NCI-H2107 treated with DMSO at 0.1 percent for 48 hours (cell line): ENCODE data around the gene ZBTB47.

Source experiments
- DNase-seq: peaks from one replicate; lab custom pipeline; 2025; ENCODE audit not compliant: unreplicated experiment; lab: John Stamatoyannopoulos, UW

The ZBTB47 gene

DNA sequence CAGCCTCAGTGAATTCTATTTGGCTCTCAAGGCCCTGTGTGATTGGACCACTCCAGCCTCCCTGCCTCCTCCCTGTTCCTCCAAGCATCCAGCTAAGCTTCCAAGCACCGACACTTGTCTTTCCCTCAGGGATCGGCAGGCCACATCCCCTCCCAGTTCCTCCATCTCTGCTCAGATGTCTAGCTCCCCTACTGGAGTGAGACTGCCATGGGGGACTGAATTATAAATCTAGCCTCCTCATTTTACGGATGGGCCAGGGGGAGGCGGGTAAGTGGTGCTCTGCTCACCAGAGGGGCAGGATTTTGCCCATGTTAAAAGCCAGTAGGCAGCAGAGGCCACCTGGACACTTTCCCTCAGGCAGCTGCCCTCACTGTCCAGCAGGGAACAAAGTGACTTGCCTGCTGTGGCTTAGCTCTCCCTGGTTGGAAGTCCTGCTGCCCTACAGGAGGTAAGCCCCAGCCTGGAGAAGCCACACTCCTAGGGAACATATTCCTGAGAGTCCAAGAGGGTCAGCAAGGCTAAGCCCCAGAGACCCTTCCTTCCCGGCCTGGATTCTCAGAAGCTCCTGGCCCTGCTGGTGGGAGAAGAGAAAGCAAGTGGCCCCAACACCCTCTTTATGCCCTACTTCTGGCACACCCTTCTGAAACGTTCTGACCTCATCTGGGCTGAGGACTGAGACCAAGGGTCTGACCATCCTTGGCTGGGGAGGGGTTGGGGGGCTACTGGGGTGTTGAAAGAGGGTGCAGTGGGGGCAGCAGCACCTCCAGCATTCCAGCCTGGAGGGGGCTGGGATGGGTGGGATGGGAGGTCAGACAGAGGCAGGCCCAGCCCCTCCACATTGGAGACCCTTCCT lies 58.2 kb downstream of the ZBTB47 start:
- DNase-seq = no peak

DNA sequence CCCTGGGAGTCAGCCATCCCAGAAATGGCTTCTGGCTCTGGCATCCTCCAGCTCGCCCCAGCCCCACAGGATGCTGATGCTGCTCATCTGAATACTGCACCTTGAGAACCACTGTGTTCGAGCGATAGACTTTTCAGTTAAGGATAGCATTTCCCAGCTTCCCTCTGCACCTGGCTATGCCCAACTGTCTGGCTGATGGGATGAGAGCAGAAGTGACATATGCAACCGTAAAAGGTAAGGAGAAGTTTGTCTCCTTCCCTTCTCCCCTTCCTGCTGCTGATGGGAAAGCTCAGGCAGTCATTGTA lies 58.8 kb downstream of the ZBTB47 start:
- DNase-seq = no peak

DNA sequence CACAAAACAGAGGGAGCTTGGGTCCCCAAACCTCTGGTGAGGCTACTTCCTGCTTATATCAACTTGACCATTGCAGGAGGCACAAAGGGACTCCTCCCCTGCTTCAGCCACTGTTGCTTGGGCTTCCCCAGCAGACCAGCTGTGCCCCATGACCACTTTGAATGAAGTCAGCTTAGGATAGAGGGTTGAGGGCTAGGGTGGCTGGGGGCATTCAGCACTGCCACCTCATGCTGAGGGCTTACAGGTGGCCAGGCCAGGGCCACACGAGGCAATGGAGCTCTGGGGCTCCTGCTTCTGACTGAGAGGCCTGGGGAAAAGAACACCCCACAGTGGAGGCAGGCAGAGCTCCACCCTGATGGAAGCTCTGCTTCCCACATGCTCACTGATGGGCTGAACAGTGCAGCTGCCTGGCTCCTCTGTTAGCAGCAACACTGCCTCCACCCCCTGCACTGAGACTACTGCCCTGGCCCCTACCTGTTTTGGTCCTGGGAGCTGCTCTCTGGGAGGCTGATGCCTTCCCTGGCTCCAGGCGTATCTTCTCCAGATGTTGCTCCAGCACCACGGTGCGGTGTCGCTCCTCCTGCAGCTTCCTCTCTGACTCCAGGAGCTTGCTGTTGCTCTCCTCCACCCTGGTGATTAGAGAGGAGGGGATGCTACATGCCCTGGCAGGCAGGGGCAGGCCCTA lies 59.3 kb downstream of the ZBTB47 start:
- no peak for DNase-seq

DNA sequence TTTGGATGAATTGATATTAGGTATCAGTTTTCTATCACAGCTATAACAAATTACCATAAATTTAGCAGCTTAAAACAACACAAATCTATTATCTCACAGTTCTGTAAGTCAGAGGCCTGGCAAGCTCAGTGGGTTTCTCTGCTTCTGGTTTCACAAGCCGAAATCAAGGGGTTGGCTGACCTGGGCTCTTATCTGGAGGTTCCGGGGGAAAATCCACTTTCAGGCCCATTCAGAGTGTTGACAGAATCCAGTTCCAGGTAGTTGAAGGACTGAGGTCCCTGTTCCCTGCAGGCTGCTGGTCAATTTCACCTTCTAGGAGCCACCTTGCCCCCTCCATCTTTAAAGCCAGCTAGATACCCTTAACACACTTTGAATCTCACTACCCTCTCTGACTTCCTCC lies 60.2 kb downstream of the ZBTB47 start:
- no peak for DNase-seq

DNA sequence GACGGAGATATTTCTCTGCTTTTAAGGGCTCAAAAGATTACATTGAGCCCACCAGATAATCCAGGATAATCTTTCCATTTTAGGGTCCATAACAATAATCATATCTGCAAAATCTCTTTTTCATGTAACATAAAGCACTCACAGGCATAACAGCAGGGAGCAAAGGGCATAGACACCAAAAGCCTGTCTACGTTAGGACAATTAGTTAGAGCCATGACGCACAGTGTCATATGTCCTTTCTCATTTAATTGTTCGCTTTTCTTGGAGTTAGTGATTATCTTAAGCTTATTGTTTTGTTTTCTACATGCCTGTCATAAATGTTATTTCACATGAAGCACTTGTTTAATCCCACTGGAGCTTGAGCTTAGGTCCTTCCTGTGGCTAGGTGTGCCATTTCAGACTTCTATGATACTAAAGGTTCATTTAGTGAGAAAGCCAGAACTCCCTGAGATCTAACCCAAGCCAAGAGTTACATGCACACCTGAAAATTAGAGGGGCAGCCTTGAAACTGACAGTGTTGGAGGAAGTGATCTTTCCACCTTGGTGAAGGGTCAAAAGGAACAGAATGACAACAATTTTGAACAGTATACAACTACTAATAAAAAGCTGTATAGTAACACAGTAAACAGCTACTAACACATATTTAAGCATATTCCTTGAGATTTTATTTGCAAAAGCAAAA lies 60.8 kb downstream of the ZBTB47 start:
- DNase-seq = no peak
